Right kidney (tissue), 1 donor: ENCODE results near the gene RTN4.

Source experiments
- DNase-seq: peaks from one replicate; pipeline ENCODE4 v3.0.0-alpha.2; 2016

RTN4 gene

DNA sequence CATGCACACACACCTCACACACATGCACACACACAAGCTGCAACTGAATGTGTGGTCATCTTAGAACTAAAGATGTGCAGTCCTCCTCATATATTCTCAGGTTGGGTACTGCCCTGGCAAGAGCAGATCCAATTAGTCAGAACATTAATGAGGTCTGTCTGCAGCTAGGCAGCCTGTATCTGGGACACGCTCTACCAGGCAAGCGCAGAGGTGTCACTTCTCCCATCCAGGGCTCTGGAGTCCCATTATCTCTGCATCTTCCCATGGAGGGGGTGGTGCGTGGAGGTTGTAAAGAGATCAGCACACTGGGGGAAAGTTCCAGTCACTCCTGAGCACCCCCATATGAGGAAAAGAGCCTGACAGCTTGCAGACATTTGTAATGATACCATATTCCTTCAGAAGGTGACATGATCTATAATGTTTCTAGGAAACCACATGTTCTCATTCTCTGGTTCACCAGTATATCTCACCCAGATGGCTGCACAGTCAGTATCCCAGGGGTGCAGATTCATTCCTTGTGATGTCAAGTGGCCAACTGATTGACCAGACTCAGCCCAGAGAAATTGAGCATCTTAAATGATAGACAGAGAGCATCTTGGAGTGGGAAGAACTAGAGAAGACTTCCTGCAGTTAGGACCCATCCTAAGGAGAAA, 95.4 kb downstream of the RTN4 start:
- DNase-seq: no peak

- no peak for DNase-seq
Measured at GRCh38 chr2:54954158-54954557, 96.1 kb downstream of the RTN4 start.

DNA sequence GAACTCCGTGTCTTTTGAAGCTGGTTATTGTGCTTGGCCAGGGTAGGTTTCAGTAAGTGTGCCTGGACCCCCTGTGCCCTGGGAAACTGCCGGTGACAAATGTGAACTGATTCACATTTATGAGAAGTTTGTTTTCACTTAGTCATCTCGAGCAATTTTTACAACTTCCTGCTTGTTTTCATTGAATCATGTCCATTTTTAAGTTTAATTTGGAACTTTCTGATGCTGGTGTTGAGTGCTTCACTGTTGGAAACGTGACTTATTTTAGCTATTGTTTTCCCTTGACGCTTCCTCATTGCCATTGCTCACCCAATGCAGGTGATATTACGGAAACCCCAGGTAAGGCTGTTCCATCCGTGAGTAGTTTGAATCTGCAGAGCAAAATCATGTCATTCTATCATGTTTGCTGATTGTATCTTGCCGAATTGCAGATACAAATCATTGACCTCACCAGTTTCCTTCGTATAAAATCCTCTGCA, 97.2 kb downstream of the RTN4 start:
- no peak for DNase-seq

DNA sequence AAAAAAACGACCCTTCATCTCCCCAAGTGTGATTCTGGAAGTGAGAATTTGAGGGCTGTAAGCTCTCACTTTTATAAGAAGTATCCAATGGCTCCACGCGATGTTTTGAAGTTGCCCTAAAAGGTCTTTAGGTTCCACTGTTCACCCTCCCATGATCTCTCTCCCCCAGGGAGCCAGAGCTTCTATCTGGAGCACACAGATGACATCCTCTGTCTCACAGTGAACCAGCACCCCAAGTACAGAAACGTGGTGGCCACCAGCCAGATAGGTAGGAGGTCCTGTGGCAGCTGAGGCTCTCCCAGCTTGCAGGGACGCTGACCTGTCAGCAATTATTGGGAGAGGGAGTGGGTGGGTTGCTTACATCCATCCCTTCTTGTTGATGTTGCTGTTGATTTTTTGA, 97.8 kb downstream of the RTN4 start:
- no peak for DNase-seq

DNA sequence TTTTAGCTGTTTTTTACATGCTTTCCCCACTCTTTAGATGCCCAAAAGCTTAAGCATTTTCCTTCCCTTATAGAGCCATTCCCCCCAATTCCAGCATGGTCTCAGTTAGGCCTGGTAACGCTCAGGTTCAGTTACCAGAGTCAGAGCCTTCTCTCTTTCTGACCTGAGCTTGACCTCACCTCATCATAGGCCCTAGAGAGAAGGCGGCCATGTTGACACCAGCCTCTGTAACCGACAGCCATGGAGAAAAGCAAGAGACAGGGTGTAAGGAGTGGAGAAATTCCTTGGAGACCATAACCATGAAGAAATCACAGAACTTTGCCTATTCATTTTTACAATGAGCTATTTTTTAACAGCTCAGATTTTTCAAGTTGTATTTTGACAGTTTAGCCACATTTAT, 99.4 kb downstream of the RTN4 start:
- DNase-seq: no peak

- no peak for DNase-seq
Measured at GRCh38 chr2:54949431-54949830, 100.8 kb downstream of the RTN4 start.

DNA sequence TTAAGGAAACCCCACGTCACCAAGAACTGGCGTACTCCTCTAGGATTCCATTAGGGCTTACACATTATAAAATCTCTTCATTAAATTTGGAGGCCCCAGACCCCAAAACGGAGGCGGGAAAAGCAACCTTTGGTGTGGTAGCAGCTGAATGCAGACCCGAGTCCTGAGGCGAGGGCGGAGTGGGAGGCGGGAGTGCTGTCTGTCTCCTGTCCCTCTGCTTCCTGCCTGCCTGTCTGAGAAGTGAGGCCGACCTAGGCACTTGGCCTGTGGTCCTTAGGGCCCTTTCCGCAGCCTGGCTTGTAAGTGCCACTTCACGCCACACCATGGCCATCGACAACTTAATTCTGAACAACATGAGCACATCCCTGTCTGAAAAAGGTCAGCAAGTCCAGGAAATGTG, 102.1 kb downstream of the RTN4 start:
- no peak for DNase-seq

GRCh38 chr2:54947646-54948045, 102.6 kb downstream of the RTN4 start:
- no peak for DNase-seq

DNA sequence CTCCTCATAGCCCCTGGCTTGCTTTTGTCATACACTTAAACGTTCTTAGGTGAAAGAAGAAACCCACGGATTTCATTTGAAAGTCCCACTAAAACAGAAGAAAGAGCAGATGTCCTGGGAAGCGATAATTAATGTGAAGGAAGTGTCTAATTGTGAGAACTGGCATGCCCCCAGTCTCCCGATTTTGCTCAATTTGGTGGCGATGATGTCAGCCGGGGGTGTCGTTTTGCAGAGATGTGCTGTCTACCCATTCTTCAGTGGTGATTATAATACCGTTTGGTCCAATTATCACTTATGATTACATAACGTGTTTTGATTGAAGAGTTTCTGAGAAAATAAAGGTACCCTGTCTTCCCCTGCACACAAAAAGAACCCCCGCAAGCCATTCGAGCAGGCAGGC, 103.1 kb downstream of the RTN4 start:
- no peak for DNase-seq

DNA sequence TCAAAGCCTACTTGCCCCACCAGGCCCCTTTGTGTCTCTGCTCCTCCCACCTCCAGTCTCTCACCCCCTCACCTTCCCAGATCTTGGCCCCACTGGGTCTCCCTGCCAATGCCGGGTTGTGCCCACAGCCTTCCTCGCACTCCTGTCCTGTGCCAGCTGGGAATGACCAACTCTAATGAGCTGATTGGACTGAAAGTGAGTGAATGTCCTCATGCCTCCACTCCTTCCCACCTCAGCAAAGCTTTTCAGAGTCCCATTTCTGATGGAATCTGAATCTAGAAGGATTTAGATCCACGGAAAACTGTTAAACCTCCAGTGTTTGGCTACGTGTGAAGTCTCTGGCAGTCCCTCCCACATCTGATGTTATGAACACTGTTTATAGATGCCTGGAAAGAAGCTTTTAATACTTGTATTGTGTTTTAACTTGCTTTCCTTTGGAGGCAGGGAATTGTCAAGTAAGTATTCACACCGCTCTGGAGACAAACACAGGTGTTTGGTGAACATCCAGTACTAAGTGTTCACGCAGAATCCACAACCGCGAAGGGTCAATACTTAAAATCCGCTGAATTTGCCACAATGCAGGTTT, 103.9 kb downstream of the RTN4 start:
- DNase-seq: no peak

GRCh38 chr2:54945391-54946219, 104.6 kb downstream of the RTN4 start:
- no peak for DNase-seq

- no peak for DNase-seq
Measured at GRCh38 chr2:54944724-54945326, 105.4 kb downstream of the RTN4 start.

DNA sequence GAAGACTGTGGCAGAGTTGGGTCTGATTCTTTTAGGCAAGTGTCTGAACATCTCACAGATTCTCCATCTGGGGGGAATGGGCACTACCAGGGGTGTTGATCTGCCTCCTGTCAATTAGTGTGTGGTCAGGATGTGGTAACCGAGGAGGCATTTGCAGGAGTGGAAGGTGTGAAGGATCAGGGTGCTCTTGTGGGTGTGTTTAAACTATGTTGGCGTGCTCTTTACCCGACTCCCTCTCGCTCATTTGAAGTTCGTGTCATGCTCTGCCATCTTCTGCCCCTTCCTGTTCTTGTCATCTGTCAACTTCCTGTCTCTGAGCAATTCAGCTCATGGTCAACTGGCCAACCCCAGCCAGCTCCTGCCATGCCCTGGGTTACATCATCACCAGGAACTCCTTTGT, 107.9 kb downstream of the RTN4 start:
- no peak for DNase-seq

GRCh38 chr2:54941248-54941984, 108.8 kb downstream of the RTN4 start:
- no peak for DNase-seq

DNA sequence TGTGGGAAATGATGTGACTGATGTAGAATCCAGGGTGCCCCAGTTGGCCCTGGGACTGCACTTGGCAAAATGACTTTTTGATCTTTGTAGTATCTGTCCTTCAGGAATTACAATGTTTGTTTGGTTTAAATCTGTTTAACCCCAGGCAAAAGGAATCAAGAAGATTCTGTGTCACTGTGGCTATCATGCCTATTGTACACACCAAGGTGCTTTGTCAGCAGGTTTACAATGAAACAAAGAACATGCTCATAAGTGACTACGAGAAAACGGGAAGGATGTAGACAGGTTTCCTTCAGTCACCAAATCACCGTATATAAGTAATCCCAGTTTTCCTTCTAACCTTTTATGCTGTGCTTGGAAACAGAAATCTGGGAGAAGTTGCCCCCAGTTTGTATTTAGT, 109.5 kb downstream of the RTN4 start:
- DNase-seq: no peak

DNA sequence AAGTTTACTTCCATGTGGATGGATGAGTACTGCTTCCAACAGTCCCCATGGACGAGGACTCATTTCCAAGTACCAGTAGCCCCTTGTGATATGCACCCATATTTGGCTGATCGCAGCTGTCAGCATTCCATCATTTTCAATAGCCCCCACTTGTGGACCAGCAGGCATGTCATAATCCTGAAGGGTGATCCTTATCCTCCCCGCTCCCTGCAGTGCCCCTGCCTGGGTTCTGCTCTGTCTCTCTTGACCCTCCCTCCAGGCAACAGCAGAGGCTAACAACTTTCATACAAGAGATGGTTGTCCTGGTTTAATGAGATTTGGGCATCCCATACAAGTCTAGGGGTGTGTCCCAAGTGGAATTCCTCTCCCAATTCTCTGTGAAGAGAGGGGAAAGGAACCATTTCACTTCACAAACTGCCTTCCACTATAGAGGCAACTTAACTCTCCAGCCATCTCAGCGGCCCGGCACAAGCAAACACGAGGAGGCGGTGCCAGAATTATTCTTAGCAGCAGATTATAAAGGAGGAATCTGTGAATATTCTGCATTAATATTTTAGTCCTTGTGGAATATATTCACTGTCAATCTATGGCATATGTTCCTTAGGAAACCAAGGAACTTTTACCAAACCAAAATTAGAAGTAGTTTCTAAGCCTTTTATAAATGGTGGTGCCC, 110.7 kb downstream of the RTN4 start:
- no peak for DNase-seq

- no peak for DNase-seq
Measured at GRCh38 chr2:54936766-54937165, 113.5 kb downstream of the RTN4 start.

- no peak for DNase-seq
Measured at GRCh38 chr2:54935389-54935788, 114.9 kb downstream of the RTN4 start.

DNA sequence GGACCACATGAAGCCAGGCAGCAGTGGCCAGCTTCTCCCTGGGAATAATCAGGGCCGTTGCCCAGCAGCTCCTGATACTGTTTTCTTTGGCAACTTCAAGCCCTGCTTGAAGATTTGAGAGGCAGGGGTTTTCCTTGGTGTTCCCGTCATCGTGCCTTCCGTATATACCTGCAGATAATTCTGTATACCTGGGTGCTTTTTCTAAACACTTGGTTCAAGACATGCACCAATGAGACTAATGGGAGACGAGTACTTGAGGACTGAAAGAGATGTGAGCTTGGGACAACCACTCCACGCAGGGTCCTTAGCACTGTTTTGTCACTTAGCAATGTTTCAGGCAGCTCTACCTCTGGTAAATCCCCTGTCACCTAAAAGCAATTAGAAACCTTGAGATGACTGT, 118.8 kb downstream of the RTN4 start:
- DNase-seq: no peak

DNA sequence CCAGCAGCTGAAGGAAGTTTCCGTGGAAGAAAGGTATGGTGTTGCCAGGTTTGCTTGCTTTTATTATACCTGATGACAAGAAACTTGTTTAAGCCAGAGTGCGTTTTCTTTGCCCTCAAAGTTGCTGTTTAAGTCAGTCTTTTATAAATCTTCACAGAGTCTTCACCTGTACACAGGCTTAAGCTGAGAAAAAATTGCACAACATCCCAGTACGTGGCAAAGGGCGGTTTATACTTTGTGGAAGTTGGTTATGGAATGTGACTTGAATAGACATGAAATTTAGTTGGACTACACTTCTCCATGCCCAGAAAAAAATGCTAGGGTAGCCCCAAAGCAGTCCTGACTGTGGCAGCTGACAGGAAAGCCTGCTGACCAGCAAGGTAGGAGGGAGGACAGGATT, 121.5 kb downstream of the RTN4 start:
- DNase-seq: no peak

DNA sequence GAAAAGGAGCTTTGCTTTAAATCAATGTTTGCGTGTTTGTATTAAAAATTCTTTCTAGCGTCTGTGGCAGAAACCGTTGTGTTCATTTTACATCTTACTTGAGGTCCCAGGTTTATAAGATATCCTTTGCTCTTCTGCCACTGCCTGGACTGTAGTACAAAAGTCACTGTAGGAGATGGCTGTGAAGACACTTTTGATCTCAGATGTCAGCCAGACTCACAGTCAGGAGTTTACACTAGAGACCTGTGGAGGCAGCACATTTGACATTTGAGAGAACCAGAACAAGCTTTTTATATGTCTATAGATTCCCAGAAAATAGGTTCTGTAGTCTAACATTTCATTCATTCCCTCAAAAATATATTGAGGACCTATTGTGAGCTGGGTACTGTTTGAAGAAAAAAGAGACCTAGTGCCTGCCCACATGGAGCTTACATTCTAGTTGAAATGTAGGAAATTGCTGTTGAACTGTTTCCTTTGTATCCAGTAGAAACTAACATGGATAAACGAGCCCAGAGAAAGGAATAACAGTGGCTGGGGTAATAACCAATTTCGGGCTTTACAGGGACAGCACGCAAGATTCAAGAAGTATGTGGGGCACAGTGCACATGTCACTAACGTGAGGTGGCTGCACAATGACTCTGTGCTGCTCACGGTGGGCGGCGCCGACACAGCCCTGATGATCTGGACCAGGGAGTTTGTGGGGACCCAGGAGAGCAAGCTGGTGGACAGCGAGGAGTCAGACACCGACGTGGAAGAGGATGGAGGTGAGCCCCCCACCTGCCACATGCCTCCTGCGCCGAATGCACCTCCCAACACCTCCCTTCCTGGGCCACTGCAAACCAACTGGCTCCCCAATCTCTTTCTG, 122.3 kb downstream of the RTN4 start:
- no peak for DNase-seq
